ENCODE measurements around the gene TENT4B. TPM values are rescaled to one million over a fixed set of nuclear protein-coding genes. Genes with fewer than 3 reads are reported as not detected.

TENT4B gene
- total RNA-seq, 1 donor from 2014 or later = 13.2 TPM

DNA sequence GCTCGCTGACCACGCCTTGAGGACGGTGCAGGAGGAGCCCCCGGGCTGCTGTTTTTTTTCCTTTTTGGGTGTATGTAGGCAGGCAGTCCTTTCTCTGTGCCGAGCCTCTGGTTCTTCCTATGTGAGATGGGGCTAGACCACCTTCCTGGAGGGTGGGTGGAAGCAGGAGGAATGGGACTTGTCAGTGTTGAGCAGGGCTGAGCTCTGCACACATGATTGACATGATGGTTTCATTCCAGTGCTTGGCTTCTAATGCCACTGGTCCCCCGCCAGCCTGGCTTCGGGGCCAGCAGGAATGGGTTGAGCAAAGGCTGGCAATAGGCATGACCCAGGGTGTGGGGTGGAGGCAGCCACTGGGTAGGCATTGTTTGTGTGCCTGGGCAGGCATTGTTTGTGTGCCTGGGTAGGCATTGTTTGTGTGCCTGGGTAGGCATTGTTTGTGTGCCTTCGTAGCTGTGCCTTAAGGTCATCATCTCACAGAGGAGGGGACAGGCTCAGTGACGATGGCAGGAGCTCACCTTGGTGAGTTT lies 99.0 kb downstream of the TENT4B start:
- H3K4me1 Mint-ChIP-seq = peaks cover under 1% of the 10 kb centered on the region
- H3K36me3 Mint-ChIP-seq (ENCODE audit: low read depth) = no peaks in the 10 kb centered on the region
- CTCF ChIA-PET = interaction anchor here (1.7 kb wide), 1 partner anchor 22 kb away, joined by 4 read pairs; no protein-coding TSS in a partner anchor
- ATAC-seq (ENCODE audit: low read depth) (no peak), DNase-seq (no peak)
- H3K4me3 Mint-ChIP-seq = no peak overlapping the region
- H3K27me3 Mint-ChIP-seq = no peaks in the 10 kb centered on the region
- POLR2A ChIA-PET = interaction anchor here (0.6 to 1.0 kb wide), 2 partner anchors 32 to 51 kb away, joined by 3 to 8 read pairs; no protein-coding TSS in a partner anchor
- intact Hi-C loops (cut with micrococcal nuclease) = no loop called here
- H3K27ac Mint-ChIP-seq = no peak overlapping the region
- TF ChIP-seq CTCF (IDR thresholded peaks at IDR 0.05) = no peak
- no peaks in the 10 kb centered on the region for H3K9me3 Mint-ChIP-seq

DNA sequence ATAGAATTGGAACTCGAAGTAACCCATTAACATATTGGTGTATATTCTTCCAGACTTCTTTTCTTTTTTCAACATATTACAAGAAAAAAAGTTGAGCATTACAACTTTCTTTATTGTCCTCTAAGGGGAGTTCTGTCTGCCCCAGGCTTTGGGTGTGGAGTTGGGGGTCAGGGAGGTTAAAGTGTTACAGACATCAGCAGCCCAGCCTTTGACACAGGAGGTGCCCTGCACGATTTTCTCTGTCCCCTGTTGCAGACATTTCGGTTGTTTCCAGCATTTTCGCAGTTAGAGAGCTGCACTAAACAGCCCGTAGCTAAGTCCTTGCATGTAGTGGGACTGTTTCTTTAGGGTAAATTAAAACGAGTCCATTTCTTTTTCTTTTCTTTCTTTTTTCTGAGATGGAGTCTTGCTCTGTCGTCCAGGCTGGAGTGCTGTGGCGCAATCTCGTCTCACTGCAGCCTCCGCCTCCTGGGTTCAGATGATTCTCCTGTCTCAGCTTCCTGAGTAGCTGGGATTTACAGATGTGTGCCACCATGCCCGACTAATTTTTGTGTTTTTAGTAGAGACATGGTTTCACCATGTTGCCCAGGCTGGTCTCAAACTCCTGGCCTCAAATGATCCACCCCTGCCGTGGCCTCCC lies 99.9 kb downstream of the TENT4B start:
- H3K4me3 Mint-ChIP-seq = no peak overlapping the region
- H3K9me3 Mint-ChIP-seq = no peaks in the 10 kb centered on the region
- no peaks in the 10 kb centered on the region for H3K4me1 Mint-ChIP-seq
- no peaks in the 10 kb centered on the region for H3K36me3 Mint-ChIP-seq (ENCODE audit: low read depth)
- H3K27me3 Mint-ChIP-seq = no peaks in the 10 kb centered on the region
- no peak for DNase-seq
- intact Hi-C loops (cut with micrococcal nuclease) = no loop called here
- ChIA-PET POLR2A (no interaction called here), CTCF (no interaction called here)
- ATAC-seq (ENCODE audit: low read depth) = no peak
- TF ChIP-seq CTCF (IDR thresholded peaks at IDR 0.05) = no peak
- H3K27ac Mint-ChIP-seq = no peak overlapping the region

GRCh38 chr16:50253514-50253910 lies 100.4 kb downstream of the TENT4B start:
- ChIA-PET POLR2A (no interaction called here), CTCF (no interaction called here)
- no peak for TF ChIP-seq CTCF (IDR thresholded peaks at IDR 0.05)
- intact Hi-C loops (cut with micrococcal nuclease) = no loop called here
- H3K4me1 Mint-ChIP-seq = no peaks in the 10 kb centered on the region
- no peak overlapping the region for H3K27ac Mint-ChIP-seq
- no peak overlapping the region for H3K4me3 Mint-ChIP-seq
- no peaks in the 10 kb centered on the region for H3K9me3 Mint-ChIP-seq
- H3K36me3 Mint-ChIP-seq (ENCODE audit: low read depth) = no peaks in the 10 kb centered on the region
- no peaks in the 10 kb centered on the region for H3K27me3 Mint-ChIP-seq
- no peak for ATAC-seq (ENCODE audit: low read depth)
- DNase-seq = no peak

- intact Hi-C loops (cut with micrococcal nuclease) = no loop called here
- H3K4me3 Mint-ChIP-seq = no peak overlapping the region
- no peak overlapping the region for H3K27ac Mint-ChIP-seq
- no peaks in the 10 kb centered on the region for H3K9me3 Mint-ChIP-seq
- ChIA-PET CTCF (no interaction called here), POLR2A (interaction anchor here (1.7 kb wide), 1 partner anchor 21 kb away, joined by 7 read pairs; no protein-coding TSS in a partner anchor)
- ATAC-seq (ENCODE audit: low read depth) (no peak), DNase-seq (no peak)
- no peaks in the 10 kb centered on the region for H3K4me1 Mint-ChIP-seq
- H3K27me3 Mint-ChIP-seq = no peaks in the 10 kb centered on the region
- no peak for TF ChIP-seq CTCF (IDR thresholded peaks at IDR 0.05)
- H3K36me3 Mint-ChIP-seq (ENCODE audit: low read depth) = no peaks in the 10 kb centered on the region
Observed at GRCh38 chr16:50254072-50254471, 101.0 kb downstream of the TENT4B start.

GRCh38 chr16:50255538-50255937 lies 102.4 kb downstream of the TENT4B start:
- ChIA-PET CTCF (interaction anchor here (1.4 kb wide), 1 partner anchor 45 kb away, joined by 3 read pairs; no protein-coding TSS in a partner anchor), POLR2A (interaction anchor here (0.6 to 1.7 kb wide), 3 partner anchors 20 to 106 kb away, joined by 3 to 7 read pairs (median 4); no protein-coding TSS in a partner anchor)
- peaks cover 9% of the 10 kb centered on the region for H3K4me1 Mint-ChIP-seq
- no peak overlapping the region for H3K27ac Mint-ChIP-seq
- peaks cover 1% of the 10 kb centered on the region for H3K27me3 Mint-ChIP-seq
- TF ChIP-seq CTCF (IDR thresholded peaks at IDR 0.05) = no peak
- H3K9me3 Mint-ChIP-seq = no peaks in the 10 kb centered on the region
- ATAC-seq (ENCODE audit: low read depth) (no peak), DNase-seq (no peak)
- no peak overlapping the region for H3K4me3 Mint-ChIP-seq
- intact Hi-C loops (cut with micrococcal nuclease) = no loop called here
- no peaks in the 10 kb centered on the region for H3K36me3 Mint-ChIP-seq (ENCODE audit: low read depth)

Data from activated B cell treated with CpG ODN at 0.5 μM for 24 hours (primary cell).